HT-29 (cell line): Measurements from ENCODE around the gene CER1. TPM values are rescaled to one million over a fixed set of nuclear protein-coding genes. Genes with fewer than 3 reads are reported as not detected.

ENCODE experiments used
- total RNA-seq: library from RNA; depleted of rRNA; stranded (reverse); fragments of >200 nt; shearing (Covaris generic); gene quantifications from 2 replicates; pipeline ENCODE4 v1.2.3, GENCODE V29; 2014; rRNA removed

Gene CER1
- total RNA-seq, 1 experiment from 2014 or later: not detected

Other genes starting within 250 kb of the CER1 start
- 5.2 and 6.1 TPM in 2 replicates for gene ZDHHC21, start 29.3 kb downstream of the CER1 start, total RNA-seq
- gene FREM1, start 187.7 kb upstream of the CER1 start, total RNA-seq: under 0.01 TPM in 1 of 2 replicates, not detected in the other